ENCODE measurements around the gene RBBP7. TPM values are rescaled to one million over a fixed set of nuclear protein-coding genes. Genes with fewer than 3 reads are reported as not detected.

The RBBP7 gene
- polyA plus RNA-seq, 1 donor (not counting 4 experiments of a cell fraction or from before 2014, with no cell fraction given), result 137 TPM

- Histone ChIP-seq H3K79me2 (ENCODE audit: control insufficient read depth, insufficient read depth, low read length) (peaks cover 63% of the 10 kb centered on the region), H3K36me3 (ENCODE audit: control insufficient read depth in 2 of 2, extremely low read depth in 1 of 2, insufficient read depth in 2 of 2, low read length in 2 of 2) (peaks cover 0 to 4% of the 10 kb centered on the region in 2 experiments), H3K4me3 (ENCODE audit: control insufficient read depth in 2 of 3, extremely low read depth in 1 of 3, insufficient read depth in 2 of 3, low read depth in 1 of 3, low read length in 3 of 3) (no peak overlapping the region), H3K9me1 (ENCODE audit: control insufficient read depth, extremely low read depth, insufficient read depth, low read length) (no peaks in the 10 kb centered on the region), H3K9me3 (ENCODE audit: control insufficient read depth, low read depth, low read length) (no peaks in the 10 kb centered on the region), H3K4me2 (ENCODE audit: control insufficient read depth, extremely low read depth, insufficient read depth, low read depth, low read length) (no peak overlapping the region), H4K20me1 (ENCODE audit: control insufficient read depth, extremely low read depth, insufficient read depth, low read length) (peaks cover 2% of the 10 kb centered on the region), H3K27me3 (ENCODE audit: control insufficient read depth, extremely low read depth, insufficient read depth, low read length) (no peaks in the 10 kb centered on the region), H3K27ac (ENCODE audit: control insufficient read depth, insufficient read depth, low read length) (no peak overlapping the region), H3K4me1 (ENCODE audit: control insufficient read depth, extremely low read depth, insufficient read depth, low read length) (peaks cover 5% of the 10 kb centered on the region), H2AFZ (ENCODE audit: control insufficient read depth, low read length) (no peak overlapping the region), H3K9ac (ENCODE audit: control insufficient read depth, extremely low read depth, insufficient read depth, low read length) (no peak overlapping the region)
- DNase-seq (ENCODE audit: low read depth, low spot score), result no peak
- dilution Hi-C loops (cut with MboI; ENCODE audit: extremely low pct_ligation_motif_present, low sequenced_read_pairs), result no loop called here
- peak; percentile 69 for FAIRE-seq
- no peak for TF ChIP-seq EZH2 (IDR thresholded peaks at IDR 0.05; ENCODE audit: low read length)
- TF ChIP-seq, protein P1, sequence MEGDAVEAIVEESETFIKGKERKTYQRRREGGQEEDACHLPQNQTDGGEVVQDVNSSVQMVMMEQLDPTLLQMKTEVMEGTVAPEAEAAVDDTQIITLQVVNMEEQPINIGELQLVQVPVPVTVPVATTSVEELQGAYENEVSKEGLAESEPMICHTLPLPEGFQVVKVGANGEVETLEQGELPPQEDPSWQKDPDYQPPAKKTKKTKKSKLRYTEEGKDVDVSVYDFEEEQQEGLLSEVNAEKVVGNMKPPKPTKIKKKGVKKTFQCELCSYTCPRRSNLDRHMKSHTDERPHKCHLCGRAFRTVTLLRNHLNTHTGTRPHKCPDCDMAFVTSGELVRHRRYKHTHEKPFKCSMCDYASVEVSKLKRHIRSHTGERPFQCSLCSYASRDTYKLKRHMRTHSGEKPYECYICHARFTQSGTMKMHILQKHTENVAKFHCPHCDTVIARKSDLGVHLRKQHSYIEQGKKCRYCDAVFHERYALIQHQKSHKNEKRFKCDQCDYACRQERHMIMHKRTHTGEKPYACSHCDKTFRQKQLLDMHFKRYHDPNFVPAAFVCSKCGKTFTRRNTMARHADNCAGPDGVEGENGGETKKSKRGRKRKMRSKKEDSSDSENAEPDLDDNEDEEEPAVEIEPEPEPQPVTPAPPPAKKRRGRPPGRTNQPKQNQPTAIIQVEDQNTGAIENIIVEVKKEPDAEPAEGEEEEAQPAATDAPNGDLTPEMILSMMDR (optimal IDR thresholded peaks at IDR 0.05 in 1 of 3, IDR thresholded peaks at IDR 0.05 in 1 of 3, conservative IDR thresholded peaks at IDR 0.05 in 1 of 3; ENCODE audit: extremely low read depth in 1 of 3, insufficient read depth in 2 of 3, low read length in 3 of 3), result no peak
Observed at GRCh38 chrX:16807976-16808542, 62.1 kb downstream of the RBBP7 start.

- no peaks in the 10 kb centered on the region for H3K9me3 ChIP-seq (ENCODE audit: control insufficient read depth, low read depth, low read length)
- no peak overlapping the region for H3K4me2 ChIP-seq (ENCODE audit: control insufficient read depth, extremely low read depth, insufficient read depth, low read depth, low read length)
- peaks cover 2% of the 10 kb centered on the region for H4K20me1 ChIP-seq (ENCODE audit: control insufficient read depth, extremely low read depth, insufficient read depth, low read length)
- H3K9me1 ChIP-seq (ENCODE audit: control insufficient read depth, extremely low read depth, insufficient read depth, low read length), result no peaks in the 10 kb centered on the region
- peaks cover 4% of the 10 kb centered on the region in 2 experiments for H3K36me3 ChIP-seq (ENCODE audit: control insufficient read depth in 2 of 2, extremely low read depth in 1 of 2, insufficient read depth in 2 of 2, low read length in 2 of 2)
- H2AFZ ChIP-seq (ENCODE audit: control insufficient read depth, low read length), result no peak overlapping the region
- DNase-seq (ENCODE audit: low read depth, low spot score), result no peak
- H3K4me3 ChIP-seq (ENCODE audit: control insufficient read depth in 2 of 3, extremely low read depth in 1 of 3, insufficient read depth in 2 of 3, low read depth in 1 of 3, low read length in 3 of 3), result no peak overlapping the region
- H3K4me1 ChIP-seq (ENCODE audit: control insufficient read depth, extremely low read depth, insufficient read depth, low read length), result peaks cover 5% of the 10 kb centered on the region
- peak; percentile 55 for FAIRE-seq
- TF ChIP-seq, protein P1 (optimal IDR thresholded peaks at IDR 0.05 in 1 of 3, IDR thresholded peaks at IDR 0.05 in 1 of 3, conservative IDR thresholded peaks at IDR 0.05 in 1 of 3; ENCODE audit: extremely low read depth in 1 of 3, insufficient read depth in 2 of 3, low read length in 3 of 3), result peak in 2 of 3 experiments; percentile 29 to 37
- no peak for TF ChIP-seq EZH2 (IDR thresholded peaks at IDR 0.05; ENCODE audit: low read length)
- no peaks in the 10 kb centered on the region for H3K27me3 ChIP-seq (ENCODE audit: control insufficient read depth, extremely low read depth, insufficient read depth, low read length)
- no peak overlapping the region for H3K9ac ChIP-seq (ENCODE audit: control insufficient read depth, extremely low read depth, insufficient read depth, low read length)
- H3K79me2 ChIP-seq (ENCODE audit: control insufficient read depth, insufficient read depth, low read length), result peaks cover 66% of the 10 kb centered on the region
- no peak overlapping the region for H3K27ac ChIP-seq (ENCODE audit: control insufficient read depth, insufficient read depth, low read length)
- dilution Hi-C loops (cut with MboI; ENCODE audit: extremely low pct_ligation_motif_present, low sequenced_read_pairs), result no loop called here
Observed at GRCh38 chrX:16807548-16807947, 62.6 kb downstream of the RBBP7 start.
